Posterior vena cava (tissue), 2 donors: ENCODE data around the gene MSANTD7. TPM values are rescaled to one million over a fixed set of nuclear protein-coding genes. Genes with fewer than 3 reads are reported as not detected.
"Not testable (repeated sequence)": the region's sequence is repeated elsewhere in the genome, so short reads cannot be mapped to it uniquely, and the experiment has no call there.

Experiments
- DNase-seq: peaks from one replicate; pipeline ENCODE4 v3.0.0-alpha.2; 2020; ENCODE audit warnings: low spot score
- intact Hi-C, 2 donors: fragments of 100-400 bp; cut with DNase I; formaldehyde crosslinking; loops; one replicate each; pipeline versions ENCODE4 v1.14.1 to v1.14.2; 2022 to 2023
- long read RNA-seq, 2 donors: library from polyadenylated mRNA; unstranded; transcript quantifications; one replicate each; pipeline ENCODE4 v2.0.0, GENCODE V29; 2020 to 2021
- total RNA-seq, 2 donors: library from RNA; stranded (reverse); fragmentation: NEBNext Ultra II Directional; extraction: Animal tissue kit (Norgen Biotek cat#: 25700); gene quantifications; one replicate each; pipeline ENCODE4 v1.2.1, GENCODE V29; 2021
- donor health status: DM: yes; HTN: yes; CAD: no.
- donor health status: DM: yes; HTN: yes; CAD: no.

The MSANTD7 gene, protein sequence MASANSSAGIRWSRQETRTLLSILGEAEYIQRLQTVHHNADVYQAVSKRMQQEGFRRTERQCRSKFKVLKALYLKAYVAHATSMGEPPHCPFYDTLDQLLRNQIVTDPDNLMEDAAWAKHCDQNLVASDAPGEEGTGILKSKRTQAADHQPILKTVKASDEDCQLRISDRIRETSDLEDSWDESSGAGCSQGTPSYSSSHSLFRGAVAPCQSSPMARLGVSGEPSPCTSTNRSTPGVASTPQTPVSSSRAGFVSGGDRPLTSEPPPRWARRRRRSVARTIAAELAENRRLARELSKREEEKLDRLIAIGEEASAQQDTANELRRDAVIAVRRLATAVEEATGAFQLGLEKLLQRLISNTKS
- total RNA-seq, result 1 to 10 TPM; 5.9 to 8.8 TPM
- long read RNA-seq, donor 1, full-length matches to known transcripts, result 3 of 3 reads
- long read RNA-seq, donor 1, partial matches to known transcripts, result 0 of 3 reads
- long read RNA-seq, donor 1, other reads (novel, unspliced or antisense), result 0 of 3 reads
- long read RNA-seq, donor 2, full-length matches to known transcripts, result 5 of 6 reads
- long read RNA-seq, donor 2, partial matches to known transcripts, result 0 of 6 reads
- long read RNA-seq, donor 2, other reads (novel, unspliced or antisense), result 1 of 6 reads

DNA sequence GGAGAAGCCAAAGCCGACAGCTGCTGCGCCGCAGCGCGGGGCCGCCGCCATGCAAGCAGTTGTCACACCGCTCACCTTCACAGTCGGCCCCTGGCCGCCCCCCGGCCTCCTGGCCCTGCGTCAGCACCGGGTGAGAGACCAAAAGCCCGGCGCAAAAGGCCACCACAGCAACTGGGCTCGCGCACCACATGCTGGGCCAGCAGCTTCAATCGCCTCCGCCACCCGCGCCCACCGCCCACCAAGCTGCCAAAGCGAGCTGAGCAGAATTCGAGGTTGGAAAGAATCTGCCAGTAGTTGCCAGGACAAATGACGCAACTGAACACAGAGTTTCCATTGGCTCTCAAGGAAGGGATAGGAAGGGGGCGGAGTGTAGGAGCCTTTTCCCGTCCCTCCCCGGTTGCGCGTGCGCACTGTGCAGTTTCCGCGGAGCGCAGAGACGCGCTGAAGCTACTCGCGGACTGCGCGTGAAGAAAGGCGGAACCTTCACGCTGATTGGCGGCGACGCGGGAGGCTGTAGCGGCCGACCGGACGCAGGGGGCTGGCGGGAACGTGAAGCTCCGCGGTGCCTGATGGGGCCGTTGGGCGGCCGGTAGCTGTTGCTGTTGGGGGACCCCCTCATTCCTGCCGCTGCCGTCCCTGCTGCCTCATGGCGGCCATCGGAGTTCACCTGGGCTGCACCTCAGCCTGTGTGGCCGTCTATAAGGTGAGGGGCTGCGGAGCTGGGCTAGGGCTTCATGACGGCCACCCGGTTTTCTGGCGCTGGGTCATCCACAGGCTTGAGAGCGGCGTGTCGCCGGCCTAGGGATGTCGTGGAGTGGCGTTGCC, at the start of gene MSANTD7, which contains the start of the genes CDNF and HSPA14:
MSANTD7 (plus strand) TSS at position 550 of the 825 bp plus-strand sequence. CDS start 3,979 bp downstream, outside the sequence.
CDNF (minus strand) TSS at position 281 of the 825 bp plus-strand sequence; CDS start at position 190, 91 bp downstream.
HSPA14 (plus strand) TSS at position 550 of the 825 bp plus-strand sequence; CDS start at position 647, 97 bp downstream.
- intact Hi-C loops, result no loop called here
- peak; percentile 100 for DNase-seq

DNA sequence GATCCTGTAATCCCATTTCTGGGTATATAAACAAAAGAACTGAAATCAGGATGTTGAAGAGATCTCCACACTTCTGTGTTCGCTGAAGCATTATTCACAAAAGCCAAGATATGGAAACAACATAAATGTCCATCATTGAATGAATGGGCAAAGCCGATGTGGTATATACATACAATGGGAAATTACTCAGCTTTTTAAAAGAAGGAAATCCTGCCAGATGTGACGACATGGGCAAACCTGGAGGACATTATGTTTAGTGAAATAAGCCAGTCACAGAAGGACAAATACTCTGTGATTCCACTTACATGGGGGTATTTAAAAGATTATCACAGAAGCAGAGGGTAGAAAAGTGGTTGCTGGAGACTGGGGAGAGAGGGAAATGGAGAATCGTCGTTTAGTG, 39.5 kb upstream of the MSANTD7 start:
- intact Hi-C loops, result no loop called here
- no peak for DNase-seq

DNA sequence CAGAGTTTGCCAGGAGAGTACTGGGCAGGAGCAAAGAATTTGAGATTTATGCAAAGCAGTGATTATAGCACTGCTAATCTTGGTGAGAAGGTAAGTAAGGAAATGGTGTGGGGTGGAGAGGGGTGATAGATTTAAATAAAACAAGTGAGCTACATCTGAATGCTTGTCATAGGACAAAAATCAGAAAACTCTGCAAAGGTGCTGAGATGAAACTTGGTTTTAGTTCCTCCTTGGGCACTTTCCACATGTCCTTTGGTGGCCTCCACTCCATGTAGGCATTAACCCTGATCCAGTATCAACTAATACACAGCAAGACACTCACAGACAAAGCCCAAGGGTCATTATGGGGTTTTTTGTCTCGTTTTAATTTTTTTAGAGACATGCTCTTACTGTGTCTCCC, 37.7 kb upstream of the MSANTD7 start:
- DNase-seq, result no peak
- intact Hi-C loops, result no loop called here

DNA sequence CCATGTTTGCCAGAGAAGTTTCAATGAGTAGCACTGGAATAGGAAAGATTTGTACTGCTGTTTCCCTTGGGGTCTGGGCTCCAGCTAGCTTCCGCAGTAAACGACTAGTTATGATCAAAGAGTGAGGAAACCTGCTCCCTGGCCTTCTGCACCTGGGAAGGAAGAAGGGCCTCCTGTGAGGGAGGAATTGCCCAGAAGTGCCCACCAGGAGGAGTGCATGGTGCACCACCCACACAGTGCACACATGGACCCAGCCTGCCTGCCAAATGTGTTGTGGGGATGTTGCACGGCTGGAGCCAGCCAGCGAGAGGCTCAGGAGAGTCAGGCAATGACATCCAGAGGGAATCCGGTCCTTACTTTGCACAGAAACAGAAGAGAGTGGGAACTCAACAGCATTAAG, 36.4 kb upstream of the MSANTD7 start:
- intact Hi-C loops, result no loop called here
- no peak for DNase-seq

DNA sequence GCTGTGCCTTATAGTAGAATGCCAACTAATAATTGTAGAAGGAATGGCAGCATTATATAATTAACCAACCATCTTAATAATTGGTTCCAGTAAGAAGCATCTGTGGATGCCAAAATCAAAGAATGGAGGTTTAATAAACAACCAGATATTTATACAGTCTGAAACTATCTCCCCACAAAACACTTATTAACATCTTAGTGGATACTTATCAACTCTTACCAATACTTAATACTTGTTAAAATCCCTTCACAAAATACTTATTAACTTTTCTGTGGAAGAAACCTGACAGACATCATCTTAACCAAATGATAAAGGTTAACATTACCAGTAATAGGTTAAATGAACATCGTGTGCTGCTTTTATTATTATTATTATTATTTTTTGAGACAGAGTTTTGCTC, 34.3 kb upstream of the MSANTD7 start:
- intact Hi-C loops, result no loop called here
- no peak for DNase-seq

DNA sequence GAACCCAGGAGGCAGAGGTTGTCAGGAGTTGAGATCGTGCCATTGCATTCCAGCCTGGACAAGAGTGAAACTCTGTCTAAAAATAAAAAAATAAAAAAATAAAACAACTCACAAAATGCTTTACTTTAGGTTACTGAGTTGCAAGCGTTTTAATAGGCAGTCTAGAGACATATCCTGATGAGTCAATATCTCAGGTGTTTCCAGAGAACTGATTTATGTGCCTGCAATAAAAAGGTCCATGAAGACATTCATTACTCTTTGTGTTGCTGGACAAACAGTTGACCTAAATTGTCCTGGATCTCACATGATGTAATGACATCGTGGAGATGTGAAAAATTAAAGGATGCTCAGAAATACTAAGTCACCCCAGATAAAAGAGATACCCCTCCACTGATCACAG, 31.8 kb upstream of the MSANTD7 start:
- intact Hi-C loops, result no loop called here
- no peak for DNase-seq

DNA sequence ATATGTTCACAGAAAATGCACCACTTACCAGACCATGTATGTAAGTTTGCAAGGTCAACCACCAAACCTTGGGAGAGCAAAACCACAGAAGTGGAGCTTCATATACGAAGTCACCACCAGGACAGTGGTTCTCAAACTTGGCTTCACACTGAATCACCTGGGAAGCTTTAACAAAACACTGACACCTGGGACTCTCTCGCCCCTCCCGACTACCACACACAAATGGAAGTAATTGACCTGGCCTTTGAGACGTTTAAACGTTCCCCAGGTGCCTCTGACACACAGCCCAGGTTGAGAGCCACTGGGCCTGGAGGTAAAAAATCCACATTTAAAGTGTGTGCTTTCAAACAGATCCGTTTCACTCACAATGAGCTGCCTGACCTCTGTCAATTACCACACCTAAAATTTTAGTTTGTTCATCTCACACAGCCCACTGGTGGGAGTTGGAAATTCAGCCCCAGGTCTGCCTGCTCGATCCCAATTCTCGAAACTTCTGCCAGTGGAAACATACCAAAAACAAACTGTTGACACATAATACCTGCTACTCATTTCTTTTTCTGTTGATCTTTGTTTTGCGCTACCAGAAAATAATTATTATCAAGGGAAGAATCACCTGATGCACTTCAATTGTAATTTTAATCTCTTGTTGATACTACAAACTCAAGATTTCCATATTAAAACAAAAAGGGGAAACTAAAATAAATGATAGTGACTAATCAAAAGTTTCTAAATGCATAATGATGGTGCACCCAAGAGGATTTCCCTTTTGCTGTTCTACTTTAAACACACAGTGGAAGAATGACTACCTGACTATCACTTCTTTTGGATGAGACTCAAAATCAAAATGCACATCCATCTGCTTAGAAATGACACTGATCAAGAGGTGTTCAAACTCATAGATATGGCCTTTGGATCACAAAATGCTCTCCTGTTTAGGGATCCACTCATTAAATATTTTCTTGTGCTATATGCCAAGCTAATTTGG, 26.8 kb upstream of the MSANTD7 start:
- no peak for DNase-seq
- intact Hi-C loops, result no loop called here

DNA sequence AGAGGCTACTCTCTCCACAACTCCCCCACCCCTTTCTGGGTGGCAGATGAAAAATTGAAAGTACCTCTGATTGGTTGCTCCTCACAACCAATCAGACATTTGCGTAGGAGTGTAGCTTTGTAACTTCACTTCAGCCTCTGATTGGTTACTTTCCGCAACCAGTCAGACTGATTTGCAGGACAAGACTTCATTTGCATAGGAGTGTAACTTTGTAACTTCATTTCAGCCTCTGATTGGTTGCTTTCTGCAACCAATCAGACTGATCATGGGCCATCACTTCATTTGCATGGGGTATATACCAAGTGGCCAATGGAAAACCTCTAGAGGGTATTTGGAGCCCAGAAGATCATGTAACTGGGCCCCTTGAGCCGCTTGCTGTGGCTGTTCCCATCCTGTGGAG, 25.8 kb upstream of the MSANTD7 start:
- intact Hi-C loops, result no loop called here
- DNase-seq, result no peak

DNA sequence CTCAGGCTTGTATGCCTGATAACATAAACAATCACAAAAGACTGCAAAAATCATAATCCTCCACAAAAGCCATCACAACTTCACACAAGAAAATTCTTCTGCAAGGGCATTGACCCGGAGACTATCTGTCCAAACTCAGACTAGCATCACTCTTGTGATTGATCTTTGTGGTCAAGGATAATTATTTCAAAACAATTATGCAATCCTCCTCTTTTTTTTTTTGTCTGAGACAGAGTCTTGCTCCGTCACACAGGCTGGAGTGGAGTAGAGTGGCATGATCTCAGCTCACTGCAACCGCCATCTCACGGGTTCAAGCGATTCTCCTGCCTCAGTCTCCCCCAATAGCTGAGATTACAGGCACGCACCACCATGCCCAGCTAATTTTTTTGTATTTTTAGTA, 22.4 kb upstream of the MSANTD7 start:
- intact Hi-C loops, result no loop called here
- no peak for DNase-seq

DNA sequence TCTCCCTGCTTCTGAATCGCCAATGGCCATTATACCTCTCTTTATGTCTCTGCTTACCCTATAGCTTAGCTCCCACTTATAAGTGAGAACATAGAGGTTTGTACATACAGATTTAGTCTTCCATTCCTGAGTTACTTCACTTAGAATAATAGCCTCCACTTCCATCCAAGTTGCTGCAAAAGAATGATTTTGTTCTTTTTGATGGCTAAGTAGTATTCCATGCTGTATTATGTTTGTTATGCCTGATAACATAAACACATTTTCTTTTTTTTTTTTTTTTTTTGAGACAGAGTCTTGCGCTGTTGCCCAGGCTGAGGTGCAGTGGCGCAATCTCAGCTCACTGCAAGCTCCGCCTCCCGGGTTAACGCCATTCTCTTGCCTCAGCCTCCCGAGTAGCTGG, 21.4 kb upstream of the MSANTD7 start:
- intact Hi-C loops, DNase-seq: not testable (repeated sequence)

DNA sequence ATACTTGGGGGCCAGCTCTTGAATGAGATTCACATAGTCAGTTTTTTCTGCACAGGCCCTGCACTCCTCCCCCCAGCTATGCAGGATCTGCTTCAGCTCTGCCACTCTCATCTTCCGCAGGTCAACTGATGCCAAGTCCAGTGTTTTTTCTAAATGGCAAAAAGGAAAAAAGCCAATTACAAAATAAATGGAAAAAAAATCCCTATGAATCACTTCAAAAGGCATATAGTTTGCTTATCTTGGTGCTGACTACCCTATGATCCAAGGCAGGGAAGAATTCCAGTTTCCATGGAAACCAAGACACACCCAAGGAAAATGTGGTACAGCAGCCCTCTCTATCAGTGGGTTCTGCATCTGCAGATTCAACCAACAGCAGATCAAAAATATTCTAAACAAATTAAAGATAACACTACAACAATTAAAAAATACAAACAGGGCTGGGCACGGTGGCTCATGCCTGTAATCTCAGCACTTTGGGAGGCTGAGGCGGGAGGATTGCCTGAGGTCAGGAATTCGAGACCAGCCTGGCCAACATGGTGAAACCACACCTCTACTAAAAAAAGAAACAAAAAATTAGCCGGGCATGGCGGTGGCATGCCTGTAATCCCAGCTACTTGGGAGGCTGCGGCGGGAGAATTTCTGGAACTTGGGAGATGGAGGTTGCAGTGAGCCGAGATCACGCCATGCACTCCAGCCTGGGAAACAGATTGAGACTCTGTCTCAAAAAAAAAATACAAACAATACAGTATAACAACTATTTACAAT, 17.9 kb upstream of the MSANTD7 start:
- no peak for DNase-seq
- intact Hi-C loops, result loop anchor here (5.0 to 10.0 kb wide), 2 partner anchors 283 to 285 kb away; no protein-coding TSS in a partner anchor

DNA sequence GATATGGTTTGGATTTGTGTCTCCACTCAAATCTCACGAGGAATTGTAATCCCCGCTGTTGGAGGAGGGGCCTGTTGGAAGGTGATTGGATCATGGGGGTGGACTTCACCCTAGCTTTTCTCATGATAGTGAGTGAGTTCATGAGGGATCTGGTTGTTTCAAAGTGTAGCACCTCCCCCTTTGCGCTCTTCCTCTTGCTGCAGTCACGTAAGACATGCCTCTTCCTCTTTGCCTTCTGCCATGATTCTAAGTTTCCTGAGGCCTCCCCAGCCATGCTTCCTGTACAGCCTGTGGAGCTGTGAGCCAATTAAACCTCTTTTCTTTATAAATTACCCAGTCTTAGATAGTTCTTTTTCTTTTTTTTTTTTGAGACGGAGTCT, 17.3 kb upstream of the MSANTD7 start:
- no peak for DNase-seq
- intact Hi-C loops, result loop anchor here (5.0 to 10.0 kb wide), 2 partner anchors 283 to 286 kb away; no protein-coding TSS in a partner anchor

DNA sequence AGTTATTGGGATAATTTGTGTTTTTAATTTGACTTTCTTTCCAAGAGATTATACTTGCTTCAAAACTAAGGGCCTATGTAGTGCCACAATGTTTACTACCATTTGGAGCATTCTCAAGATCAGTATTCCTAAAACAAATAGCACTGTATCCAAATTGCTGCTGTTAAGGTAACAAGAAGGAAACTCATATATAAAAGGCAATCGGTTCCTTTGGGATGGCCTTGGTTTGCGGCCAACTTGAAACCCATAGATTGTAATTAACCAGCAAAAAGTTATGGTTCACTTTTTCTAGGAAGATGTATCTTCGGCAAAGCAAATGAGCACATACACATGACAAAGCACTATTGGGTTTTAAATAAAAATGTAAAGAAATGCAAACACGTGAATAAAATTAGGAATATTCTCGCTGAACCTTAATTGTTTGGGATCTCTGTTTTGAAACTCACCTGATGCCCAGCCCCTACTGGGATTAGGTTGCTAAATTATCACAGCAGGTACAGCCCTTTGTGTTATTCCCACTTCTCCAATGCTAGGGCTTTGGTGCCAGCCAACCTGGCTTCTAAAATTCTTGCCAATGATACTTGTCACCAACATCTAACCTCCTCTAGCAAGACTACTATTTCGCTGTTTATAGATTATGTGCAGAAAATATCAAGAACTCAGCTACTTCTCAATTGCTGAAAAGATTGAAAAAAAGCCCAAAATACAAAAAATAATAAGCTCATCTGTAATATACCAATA, 16.3 kb upstream of the MSANTD7 start:
- no peak for DNase-seq
- intact Hi-C loops, result loop anchor here (5.0 to 10.0 kb wide), 2 partner anchors 285 to 287 kb away; no protein-coding TSS in a partner anchor

DNA sequence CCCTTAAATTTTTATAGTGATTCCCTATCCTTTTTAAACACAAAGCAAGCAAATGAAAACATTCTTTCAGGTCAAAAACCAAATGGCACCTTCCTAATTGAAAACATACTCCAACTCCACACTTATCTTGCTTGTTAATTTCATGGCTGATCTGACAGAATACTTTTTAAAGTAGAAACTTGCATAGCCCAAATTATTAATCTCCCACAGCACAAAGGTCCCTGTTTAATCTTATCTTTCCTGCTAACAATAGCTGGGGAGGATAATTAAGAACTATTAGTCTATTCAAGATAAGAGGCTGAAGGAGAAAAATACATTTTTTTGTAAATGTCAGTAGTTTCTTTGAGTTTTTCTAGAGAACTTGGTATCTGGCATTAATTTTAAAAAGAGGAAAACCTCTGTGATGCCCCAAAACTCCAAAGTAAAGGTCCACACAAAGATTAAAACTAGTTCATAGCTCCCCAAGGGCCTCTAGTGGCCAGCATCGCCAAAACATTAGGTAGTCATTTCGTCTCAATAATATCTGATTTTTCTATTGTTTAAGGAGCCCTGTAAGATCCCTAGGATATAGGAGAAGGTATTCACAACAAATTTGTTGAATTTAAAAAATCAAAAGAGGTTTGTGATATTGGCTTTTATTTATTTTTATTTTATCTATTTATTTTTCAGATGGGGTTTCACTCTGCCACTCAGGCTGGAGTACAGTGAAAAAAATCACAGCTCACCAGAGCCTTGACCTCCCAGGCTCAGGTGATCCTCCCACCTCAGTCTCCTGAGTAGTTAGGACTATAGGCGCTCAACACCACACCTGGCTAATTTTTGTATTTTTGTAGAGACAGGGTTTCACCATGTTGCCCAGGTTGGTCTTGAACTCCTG, 15.0 kb upstream of the MSANTD7 start:
- DNase-seq, result no peak
- intact Hi-C loops, result loop anchor here (5.0 to 10.0 kb wide), 2 partner anchors 286 to 288 kb away; no protein-coding TSS in a partner anchor

DNA sequence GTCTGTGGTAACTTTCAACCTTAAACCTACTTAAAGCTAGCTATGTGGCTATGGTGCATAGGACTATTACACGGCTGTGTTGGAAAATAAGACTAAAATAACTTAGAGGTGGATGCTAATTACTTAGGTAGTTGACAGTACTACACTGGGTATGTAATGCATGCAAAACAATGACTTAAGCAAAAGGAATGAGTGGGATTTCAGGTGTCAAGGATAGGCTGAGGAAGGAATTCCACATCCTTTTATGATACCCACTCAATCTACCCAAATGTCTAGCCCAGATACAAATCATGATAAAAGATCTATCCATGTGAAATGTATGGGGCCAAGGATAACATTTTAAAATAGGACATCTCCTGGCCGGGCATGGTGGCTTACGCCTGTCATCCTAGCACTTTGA, 14.1 kb upstream of the MSANTD7 start:
- intact Hi-C loops, result loop anchor here (5.0 to 10.0 kb wide), 2 partner anchors 287 to 289 kb away; no protein-coding TSS in a partner anchor
- DNase-seq, result no peak
